ENCODE measurements around the gene DNM3.

The DNM3 gene

DNA sequence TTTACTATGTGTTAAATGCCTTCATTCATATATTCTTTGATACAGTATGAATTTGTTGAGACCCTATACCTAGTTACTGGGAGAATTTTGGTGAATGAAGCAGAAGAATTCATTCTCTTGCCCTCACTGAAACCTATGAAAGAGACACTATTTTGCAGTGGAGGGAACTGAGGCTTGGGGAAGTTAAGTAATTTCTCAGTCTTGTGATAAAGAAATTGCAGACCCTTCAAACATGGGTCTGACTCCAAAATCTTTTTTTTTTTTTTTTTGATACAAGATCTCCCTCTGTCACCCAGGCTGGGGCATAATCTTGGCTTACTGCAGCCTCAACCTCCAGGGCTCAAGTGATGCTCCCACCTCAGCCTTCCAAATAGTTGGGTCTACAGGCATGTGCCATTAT is 132.1 kb downstream of the DNM3 start:
- no peak for DNase-seq (ENCODE audit: low spot score)

DNA sequence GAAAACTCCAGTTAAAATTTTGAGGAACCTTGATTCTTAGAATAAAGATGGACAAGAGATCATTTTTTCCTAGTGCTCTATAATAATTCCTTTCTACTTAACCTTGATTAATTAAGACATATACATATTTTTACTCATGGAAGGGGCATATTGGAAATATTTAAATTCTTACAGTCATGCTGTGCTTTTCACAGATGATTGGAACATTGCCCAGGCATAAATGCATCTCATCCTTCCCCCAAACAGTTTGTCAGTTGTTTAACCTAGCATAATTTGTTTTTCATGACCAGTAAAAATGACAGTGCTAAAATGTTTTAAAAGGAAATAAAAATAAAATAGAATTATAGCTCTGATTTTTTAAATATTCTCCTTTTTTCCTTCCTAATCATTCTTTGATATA is 140.0 kb downstream of the DNM3 start:
- no peak for DNase-seq (ENCODE audit: low spot score)

DNA sequence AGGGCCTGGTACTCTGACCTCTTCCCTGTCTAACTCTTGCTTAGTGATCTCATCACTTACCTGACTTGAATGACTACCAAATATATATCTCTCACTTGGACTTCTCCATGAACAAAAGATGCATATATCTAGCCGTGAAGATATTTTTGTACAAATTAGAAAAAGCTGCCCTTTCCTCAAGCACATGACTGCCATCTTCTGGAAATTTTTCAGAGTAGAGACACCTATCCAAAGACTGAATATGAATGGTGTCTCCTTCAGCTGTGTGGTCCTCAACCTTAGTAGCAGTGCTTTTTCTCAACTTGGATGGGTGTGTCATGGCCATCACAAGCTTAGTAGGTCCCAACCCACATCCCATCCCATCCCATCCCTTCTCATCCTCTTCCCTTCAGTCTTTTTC is 142.3 kb downstream of the DNM3 start:
- peak; percentile 42 for DNase-seq (ENCODE audit: low spot score)

DNA sequence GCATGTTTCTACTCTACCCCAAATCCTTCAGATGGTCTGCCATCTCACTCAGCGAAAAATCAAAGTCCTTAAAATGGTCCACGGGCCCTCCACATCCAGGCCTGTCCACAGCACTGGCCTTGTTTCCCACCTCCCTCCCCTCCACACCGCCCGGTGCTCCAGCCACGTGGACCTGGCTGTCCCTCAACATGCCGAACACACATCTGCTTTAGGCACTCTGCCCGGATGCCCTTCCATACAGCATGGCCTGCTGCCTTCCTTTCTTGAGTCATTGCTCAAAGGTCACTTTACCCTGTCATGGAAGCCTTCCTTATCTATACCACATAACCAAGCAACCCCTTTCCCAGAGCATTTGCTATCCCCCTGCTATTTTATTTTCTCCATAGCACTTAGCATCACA is 143.0 kb downstream of the DNM3 start:
- DNase-seq (ENCODE audit: low spot score): no peak

DNA sequence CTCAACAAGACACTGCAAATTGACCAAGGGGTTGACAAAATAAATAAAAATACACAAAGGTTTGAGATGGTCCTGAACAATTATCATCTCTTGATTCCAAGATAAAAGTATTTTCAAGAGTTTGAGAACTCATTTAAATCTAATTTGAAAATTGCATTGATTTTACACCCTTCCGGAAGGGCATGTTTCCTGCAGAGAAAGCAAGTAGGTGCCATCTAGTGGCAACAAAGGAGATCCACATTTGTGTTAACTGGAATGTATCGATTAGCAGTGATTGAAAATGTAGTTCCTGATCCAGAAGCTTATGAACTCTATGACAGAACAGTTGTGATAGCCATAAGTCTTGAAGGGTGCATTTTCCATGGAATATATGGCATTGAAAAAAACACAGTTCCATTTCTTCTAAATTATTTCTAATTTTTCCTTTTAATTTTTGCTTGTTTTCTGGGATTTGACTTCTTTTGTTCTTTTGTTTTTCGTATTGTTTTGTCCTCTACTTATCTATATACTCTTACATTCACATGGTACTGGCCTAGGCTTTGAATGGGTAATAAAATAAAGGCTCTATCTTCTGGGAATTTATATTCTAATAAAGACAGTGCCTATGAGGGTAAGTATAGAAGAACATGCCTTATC is 143.7 kb downstream of the DNM3 start:
- DNase-seq (ENCODE audit: low spot score): peak; percentile 49

DNA sequence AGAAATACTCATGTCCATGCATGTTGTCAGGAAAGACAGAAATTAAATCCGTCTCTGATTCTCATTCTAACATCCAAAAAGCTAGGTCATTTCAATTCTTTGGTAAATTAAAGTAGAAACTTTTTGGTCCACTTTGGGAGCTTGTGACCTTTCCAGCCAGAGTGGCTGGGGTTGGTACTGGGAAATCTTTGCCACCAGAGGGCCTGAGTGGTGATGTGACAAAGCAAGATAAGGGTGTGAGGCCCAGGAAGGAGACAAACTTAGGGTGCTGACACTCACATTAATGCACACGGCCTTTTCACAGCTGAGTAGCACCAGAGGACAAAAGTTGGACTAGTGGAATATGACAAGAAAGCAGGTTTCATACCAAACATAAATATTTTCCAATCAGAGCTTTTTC is 144.3 kb downstream of the DNM3 start:
- DNase-seq (ENCODE audit: low spot score): no peak

DNA sequence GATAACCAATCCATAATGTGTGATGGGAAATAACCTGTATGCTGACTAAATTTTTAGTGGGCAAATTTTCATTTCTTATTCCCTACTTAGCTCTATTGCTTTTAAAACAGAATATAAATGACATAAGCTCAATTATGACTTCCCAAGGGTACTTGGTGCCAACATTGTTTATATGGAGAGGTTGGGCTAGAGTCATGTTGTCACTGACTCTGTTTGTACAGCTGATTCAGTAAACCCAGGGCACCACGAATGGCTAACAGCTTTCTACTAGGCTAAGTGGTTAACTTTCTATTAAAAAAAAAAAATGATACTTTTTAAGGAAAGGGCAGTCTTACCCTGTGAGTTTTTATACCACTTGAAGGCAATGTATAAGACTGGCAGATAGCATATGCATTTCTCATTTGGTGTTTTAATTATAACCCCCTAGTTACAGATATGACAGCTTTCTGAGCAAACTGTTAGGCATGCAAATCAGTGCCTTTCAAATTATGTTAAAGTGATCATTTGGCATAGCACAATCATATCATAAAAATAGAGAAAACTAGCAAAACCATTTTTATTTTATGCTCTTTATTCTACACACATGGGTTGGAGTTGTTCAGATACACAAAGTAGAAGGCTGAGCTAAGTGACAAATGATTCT is 147.1 kb downstream of the DNM3 start:
- no peak for DNase-seq (ENCODE audit: low spot score)

DNA sequence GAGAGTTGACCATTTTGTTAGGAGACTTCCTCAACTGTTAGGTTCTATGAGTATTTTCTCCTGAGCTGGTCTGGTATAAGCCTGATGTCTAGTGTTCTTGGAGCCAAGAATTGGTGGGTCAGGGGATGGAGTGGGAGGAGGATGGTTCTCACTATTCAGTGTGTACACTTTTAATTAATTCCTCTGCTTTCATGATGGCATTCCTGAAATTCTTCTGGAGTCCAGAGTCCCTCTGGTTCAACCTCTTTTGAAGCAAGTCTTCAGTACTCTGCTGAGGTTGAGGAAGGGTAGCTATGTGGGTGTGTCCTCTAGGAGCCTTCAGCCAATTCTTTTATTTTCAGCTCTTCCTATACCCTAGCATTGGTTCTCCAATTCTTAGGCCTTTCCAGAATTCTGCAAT is 149.1 kb downstream of the DNM3 start:
- no peak for DNase-seq (ENCODE audit: low spot score)

DNA sequence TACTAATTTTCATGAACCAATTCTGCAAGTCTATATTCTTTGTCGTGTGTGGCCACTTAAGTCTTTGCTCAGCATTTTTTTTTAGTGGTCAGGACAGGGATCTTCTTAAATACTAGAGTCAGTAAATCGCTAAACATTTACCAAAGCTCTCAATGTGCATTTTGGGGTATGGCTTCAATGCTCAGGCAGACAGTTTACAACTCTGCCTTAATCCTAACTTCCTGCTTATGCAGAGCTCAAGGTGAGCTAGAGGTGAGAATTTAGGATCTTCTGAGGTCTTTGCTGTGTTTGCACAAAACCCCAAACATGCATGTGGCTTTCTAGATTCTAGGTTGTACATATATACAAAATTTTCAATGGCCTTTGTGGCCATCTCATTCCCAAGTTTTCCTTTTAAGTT is 153.0 kb downstream of the DNM3 start:
- no peak for DNase-seq (ENCODE audit: low spot score)

DNA sequence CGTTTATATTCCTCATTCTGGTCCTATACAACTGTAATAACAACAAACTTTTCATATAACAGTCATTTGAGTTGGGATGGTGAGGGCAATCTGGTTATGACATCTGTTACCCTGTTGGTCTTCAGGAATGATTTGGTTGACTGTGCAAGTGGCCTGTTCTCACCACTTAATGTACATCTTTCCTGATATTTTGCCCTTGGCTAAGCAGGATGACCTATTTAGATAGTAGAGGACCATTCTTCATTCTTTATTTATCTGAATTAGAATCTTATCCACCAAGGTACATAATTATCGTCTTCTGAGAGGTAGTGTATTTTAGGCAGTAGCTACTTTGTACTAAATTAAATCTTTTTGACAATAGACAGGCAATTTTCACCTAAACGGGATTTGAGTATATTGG is 154.3 kb downstream of the DNM3 start:
- DNase-seq (ENCODE audit: low spot score): no peak

DNA sequence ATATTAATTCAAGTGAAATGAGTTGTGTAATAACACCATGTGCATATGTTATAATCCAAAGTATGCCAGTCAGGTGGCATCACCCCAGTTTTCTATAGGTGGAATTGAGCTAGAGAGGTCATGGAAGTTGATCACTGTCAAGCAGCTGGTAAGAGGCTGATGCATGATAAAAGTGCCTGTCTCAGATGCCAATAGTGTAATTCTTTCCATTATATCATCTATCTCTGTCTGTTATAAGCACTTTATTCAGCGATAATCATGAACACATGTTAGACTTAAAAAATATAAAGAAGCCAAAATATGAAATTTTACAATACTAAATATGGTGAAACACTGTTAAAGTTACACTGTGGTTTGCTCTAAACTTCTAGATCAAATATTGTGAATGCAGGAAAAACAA is 156.6 kb downstream of the DNM3 start:
- no peak for DNase-seq (ENCODE audit: low spot score)

DNA sequence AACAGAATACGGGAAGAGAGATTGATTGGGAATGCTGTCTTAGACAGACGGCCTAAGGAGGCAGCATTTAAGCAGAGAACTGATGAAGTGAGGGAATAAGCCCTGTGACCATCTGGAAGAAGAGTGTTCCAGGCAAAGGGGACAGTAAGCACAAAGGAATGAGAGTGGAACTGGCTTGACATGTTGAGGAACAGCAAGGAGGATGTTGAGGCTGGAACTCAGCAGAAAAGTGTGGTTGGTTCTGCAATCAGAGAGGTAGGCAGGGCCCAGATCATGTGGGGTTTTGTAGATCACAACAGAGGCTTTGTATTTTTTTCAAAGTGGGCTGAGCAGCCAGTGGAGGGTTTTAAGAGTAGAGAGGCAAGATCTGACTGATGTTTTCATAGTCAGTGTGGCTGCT is 157.4 kb downstream of the DNM3 start:
- no peak for DNase-seq (ENCODE audit: low spot score)

DNA sequence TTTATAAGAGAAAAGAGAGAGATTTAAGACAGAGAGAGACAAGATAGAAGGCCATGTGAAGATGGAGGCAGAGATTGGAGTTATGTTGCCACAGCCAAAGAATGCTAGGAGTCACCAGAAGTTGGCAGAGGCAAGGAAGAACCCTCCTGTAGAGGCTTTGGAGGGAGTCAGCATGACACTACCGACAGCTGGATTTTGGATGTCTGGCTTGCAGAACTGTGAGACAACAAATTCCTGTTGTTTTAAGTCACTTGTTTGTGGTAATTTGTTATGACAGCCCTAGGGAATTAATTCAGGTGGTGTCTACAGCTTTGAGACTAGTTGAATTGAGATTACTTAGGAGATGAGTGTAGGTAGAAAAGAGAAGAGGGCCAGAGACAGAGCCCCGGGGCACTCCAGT is 158.5 kb downstream of the DNM3 start:
- no peak for DNase-seq (ENCODE audit: low spot score)

DNA sequence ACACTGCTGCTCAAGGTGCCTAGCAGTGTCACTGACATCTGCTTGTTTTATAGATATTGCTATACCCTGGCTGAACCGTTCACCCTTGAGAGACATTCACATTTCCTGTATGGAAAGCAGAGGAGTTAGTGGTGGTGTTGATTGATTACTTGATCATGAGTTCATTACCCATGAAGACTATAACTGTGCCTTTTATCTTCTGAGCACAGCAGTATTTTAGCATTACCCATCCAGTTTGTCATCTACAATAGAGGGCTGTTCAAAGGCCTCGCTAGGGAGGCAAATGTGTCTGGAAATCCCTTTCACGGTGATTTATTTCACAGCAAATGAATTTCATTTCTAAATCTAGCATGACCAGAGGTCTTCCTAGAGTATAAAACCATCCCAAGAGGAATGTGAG is 160.0 kb downstream of the DNM3 start:
- DNase-seq (ENCODE audit: low spot score): no peak

DNA sequence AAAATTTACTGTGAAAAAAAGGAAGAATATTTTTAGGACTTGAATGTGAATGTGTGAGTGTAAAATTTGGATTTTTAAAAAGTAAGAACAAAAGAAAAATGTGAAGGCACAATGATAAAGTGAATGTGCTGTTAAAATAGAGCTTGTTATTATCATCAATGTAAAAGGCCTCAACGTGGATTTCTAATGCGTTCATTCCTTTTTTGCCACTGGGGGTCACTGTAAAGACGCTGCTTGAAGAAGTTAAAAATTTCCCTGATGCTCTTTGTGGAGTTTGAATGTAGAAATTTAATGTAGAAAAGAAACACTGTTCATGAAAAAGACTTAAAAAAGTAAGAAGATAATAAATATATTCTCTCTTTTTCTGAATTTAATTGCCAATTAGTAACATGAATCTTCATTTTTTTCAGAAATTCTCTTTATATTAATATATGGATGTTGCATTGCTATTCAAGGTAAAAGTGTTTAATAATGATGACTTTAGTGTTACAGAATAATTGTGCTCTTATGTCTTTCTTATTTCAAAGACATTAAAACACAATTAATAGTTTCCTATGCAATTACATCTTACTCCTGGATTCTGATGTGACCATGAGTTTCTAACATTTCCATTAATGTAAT is 161.5 kb downstream of the DNM3 start:
- DNase-seq (ENCODE audit: low spot score): peak; percentile 53

DNA sequence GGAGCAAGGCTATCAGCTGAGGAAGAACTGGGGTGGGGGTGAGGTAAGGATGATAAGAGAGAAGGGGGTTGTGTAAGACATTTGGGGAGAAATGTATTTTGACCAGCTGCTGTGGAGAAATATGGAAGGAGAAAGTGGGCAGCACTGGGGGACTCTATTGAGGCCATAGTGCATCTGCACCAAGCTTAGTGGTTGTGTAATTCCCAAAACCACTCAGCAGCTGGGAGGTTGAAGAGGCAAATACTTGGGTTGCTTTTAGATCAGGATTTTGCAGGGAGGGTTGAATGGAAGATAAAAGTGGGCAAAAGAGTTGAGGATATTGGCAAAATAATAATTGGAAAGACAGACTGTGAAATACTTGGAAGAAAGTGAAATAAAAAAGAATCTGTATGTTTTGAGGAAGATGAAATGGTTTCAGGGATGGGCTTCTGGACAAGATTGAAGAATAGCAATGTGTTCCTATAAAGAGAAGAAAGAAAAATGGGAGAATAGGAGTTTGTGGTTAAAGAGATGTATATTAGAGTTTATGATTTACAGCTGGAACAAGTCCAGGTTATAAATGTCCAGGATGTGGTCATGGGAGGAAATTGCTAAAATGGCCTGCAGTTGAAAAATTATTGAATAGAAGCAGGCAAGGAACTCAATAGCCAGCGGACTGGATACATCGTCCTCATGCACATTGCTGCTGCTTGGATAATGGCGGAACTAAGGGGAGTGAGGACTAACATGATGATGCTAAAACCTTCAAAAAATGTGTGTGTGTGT is 162.7 kb downstream of the DNM3 start:
- DNase-seq (ENCODE audit: low spot score): no peak

DNA sequence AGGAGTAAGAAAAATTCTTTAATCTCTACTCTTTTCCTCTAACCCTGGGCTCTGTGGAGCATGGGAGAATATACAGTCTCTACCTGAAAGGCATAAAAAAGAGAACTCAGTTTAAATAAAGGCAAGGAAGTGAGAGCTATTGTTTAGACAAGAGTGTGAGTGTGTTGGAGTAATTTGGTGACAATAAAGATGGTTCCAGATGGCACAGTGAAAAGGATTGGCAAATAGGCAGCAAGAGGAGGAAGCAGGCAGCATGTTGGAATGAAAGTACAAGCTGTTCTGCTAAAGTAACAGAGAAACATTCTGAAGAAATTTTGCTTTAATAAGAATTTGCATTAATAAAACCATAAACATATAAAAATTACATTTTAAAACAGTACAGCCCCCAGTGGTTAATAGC is 163.4 kb downstream of the DNM3 start:
- no peak for DNase-seq (ENCODE audit: low spot score)

DNA sequence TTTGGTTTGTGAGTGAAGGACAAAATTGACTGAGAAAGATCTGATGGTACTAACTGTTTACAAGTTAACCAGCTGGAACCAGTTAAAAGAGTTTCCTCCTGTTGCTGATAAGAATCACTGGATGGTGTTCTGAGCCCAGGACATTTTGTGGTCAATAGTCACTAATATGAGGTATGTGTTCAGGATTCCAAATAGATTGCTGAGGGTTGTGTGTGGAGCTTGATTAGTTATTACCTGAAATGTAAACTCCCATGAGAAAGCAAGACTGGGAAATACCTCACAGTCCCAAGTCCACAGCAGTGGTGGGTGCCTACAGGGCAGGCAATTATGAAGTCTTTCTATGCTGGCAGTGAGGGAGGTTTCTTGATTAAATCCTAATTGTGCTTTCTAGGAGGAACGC is 164.6 kb downstream of the DNM3 start:
- no peak for DNase-seq (ENCODE audit: low spot score)

DNA sequence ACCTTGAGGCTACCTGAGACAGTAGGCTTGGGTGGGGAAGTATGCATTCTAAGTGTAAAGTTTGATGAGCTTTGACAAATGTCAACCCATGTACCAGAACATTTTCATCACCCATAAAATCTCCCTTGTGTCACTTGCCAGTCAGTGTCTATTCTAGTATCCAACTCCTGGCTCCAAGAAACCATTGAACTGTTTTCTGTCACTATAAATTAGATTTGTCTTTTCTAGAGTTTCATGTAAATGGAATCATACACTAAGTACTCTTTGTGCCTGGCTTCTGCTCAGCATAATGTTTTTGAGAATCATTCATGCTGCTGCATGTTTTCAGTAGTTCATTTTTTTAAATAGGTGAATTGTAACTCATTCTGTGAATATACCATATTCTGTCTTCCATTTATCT is 165.4 kb downstream of the DNM3 start:
- no peak for DNase-seq (ENCODE audit: low spot score)

DNA sequence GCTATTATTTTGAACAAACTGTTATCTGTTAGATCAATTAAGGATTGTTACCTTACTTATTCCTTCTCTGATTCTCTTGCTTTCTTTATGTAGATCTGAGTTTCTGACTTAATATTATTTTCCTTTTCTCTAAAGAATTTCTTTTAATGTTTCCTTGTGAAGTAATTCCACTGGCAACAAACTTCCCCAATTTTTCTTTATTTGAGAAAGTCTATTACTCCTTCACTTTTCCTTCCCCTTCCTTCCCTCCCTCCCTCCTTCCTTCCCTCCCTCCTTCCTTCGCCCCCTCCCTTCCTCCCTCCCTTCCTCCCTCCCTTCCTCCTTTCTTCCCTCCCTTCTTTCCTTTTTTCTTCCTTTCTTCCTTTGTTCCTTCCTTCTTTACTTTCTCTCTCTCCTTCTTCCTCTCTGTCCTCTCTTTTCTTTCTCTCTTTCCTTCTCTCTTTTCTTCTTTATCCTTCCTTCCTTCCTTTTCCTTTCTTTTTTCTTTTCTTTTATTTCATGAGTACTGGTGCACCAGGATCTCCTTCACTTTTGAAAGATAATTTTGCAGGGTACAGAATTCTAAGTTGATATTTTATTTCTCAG is 177.5 kb downstream of the DNM3 start:
- DNase-seq (ENCODE audit: low spot score): no peak

DNA sequence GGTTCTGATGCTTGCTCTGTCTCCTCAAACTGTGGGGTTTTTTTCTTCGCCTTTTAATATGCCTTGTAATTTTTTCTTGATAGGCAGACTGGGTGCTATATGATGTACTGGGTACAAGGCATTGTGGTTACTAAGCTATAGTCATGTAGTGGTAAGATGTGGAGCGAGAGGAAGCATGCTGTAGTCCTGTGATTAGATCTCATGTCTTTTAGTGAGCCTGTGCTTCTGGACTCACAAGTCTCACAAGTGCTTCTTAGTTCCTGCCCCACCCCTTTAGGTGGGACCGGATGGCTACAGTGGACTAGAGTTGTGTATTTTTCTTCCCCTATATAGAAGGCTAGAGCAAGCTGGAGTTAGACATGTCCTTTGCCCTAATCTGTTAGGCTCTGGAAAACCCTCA is 178.7 kb downstream of the DNM3 start:
- no peak for DNase-seq (ENCODE audit: low spot score)

DNA sequence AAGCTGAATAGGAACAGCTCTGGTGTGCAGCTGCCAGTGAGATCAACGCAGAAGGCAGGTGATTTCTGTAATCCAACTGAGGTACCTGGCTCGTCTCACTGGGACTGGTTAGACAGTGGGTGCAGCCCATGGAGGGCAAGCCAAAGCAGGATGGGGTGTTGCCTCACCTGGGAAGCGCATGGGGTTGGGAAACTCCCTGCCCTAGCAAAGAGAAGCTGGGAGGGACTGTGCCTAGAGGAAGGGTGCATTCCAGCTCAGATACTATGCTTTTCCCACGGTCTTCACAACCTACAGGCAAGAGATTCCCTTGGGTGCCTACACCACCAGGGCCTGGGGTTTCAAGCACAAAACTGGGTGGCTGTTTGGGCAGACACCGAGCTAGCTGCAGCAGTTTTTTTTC is 183.2 kb downstream of the DNM3 start:
- DNase-seq (ENCODE audit: low spot score): no peak

Measured in COLO829 (cell line).